Measurements from ENCODE around the gene RBM33.

Gene RBM33

DNA sequence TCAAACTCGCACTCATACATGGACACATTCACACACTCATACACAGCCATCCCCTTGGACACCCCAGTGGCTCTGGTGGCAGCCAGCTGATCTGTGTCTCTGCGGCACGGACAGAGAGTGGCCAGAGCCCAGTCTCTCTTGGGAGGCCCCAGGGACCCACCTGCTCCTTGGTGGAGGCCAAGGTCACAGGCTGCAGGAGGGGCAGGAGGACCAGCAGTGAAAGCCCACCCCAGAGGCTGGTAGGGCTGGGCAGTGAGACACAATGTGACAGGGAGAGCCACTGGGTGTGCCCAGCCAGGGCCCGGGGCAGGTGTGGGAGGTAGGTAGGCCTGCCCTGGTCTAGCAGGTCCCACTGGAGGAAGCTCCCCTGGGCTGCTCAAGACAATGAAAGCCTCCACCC is 149.3 kb downstream of the RBM33 start:
- DNase-seq (ENCODE audit: low read depth, low spot score) = no peak

DNA sequence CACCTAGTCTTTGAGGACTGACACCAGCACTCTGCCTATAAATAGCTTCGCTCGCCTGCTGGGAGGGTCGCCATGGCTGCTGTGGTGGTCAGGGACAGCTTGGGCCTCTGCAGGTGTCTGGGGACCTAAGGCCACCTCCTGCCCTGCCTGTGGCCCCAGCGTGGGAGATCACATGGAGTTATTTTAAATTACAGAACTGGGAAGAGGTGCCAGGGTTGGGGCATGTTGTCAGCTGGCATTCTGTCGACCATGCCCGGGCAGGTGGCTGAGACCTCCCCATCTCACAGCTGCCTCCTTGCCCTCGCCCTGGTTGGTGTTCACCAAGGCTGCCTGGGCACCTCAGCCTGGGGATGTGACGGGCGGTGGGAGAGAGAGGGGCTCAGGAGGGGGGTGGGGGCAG is 149.7 kb downstream of the RBM33 start:
- no peak for DNase-seq (ENCODE audit: low read depth, low spot score)

DNA sequence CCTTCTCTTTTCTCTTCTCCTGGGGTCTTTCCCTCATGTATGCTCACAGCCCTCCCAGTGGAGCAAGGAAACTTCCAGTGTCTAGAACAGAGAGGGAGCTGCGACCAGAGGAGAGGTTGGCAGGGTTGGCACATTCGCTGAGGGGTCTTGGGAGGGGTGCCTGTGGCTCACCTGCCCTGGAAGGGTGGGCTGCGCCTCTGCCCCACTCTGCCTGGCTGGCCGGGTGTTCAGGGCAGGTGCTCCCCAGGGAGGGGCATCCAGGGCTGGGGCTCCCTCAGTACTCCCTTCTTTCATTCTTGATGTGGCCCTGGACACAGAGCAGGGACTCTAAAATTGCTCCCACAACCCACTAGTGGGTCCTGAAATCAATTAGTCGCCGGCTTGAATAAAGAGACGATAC is 150.9 kb downstream of the RBM33 start:
- no peak for DNase-seq (ENCODE audit: low read depth, low spot score)

DNA sequence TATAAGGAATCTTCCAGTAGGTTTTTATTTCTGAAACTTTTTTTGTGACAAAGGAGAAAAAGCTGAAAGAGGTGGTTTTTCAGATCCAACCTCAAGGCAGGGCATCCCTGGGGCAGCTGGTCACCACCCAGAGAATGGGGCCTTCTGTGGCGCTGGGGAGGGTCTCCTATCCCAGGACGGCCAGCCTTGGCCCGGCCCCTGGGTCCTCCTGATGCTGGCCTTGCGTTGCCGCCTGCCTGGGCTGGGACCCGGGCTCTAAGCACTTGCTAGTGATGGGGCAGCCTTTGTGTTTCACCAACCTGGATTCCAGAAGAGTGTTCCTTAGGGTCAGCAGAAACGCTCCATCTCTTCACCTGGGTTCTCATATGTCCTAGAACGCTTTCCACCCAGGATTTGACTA is 151.5 kb downstream of the RBM33 start:
- DNase-seq (ENCODE audit: low read depth, low spot score) = no peak

DNA sequence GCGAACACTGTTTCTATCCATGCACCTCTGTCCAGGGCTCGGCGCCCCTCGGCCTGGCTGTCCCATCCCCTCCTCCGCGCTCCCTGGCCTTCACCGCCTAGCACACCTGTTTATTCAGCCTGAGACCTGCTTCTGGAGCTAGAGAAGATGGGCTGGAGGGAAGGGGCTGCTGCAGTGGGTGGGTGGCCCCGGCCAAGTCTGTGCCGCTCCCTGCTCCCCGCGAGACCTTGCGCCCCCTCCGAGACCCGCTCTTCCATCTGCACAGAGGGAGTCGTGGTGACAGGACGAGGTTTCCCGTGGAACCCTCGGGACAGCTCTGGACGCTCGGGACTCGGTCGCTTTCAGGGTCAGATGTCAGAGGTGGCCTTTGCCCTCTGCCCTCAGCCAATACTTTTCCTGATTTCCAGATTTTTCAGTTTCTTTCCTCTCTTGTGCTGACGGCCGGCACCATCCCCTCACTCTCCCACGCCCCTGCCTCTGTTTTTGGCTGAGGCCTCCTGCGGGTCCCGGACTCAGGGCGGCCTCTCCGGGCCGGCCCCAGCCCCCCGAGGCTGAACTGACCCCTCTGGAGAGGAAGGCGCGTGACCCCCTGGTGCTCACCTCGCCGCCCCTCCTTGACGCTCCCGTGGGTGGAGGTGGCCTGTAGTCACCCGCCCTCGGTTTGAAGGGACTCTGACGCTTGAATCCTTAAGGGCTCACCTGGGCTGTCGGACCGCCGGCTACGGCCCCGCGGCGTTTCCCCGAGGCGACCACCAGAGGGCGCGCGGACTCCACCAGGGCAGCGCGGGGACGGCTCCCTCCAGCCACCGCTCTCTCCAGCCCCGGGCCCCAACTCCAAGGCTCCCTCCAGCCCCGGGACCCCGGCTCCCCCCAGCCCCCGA is 152.2 kb downstream of the RBM33 start:
- no peak for DNase-seq (ENCODE audit: low read depth, low spot score)

DNA sequence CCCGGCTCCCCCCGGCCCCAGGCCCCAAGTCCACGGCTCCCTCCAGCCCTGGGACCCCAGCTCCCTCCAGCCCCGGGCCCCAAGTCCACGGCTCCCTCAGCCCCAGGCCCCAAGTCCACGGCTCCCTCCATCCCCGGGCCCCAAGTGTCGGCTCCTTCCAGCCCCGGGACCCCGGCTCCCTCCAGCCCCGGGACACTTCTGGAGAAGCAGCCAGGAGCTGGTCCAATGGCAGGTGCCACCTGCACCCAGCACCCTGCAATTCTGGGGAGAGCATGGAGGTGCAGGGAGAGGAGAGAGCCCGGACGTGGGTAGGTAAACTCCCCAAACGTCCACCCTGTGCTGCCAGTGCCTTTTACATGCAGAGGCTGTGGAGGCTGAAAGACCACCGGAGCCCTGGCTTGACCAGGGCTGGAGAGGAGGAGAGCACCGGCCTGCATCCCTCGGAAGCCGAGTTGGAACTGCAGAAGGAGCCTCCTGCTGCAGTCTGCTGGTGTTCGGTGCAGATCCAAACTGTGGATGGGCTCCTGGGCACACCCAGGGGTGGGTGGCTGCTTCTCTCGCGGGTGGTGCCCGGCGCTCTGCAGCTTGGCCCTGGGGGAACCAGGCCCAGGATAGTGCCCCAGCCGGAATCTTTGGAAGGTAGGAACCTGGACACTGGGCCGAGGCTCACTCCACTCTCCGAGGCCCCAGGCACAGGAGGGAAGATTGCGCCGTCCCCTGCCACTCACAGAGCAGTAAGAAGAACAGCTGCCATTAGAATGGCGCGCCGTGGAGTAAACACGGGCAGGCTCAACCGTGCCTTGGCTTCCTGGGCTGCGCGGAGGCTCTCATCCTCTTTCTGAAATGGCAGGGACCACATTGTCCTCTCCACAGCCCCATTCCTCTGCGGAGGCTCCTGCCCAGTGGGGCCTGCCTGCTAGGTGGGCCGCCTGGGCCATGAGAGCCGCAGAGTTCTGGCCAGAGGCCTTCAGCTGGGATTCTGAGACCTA is 153.1 kb downstream of the RBM33 start:
- no peak for DNase-seq (ENCODE audit: low read depth, low spot score)

DNA sequence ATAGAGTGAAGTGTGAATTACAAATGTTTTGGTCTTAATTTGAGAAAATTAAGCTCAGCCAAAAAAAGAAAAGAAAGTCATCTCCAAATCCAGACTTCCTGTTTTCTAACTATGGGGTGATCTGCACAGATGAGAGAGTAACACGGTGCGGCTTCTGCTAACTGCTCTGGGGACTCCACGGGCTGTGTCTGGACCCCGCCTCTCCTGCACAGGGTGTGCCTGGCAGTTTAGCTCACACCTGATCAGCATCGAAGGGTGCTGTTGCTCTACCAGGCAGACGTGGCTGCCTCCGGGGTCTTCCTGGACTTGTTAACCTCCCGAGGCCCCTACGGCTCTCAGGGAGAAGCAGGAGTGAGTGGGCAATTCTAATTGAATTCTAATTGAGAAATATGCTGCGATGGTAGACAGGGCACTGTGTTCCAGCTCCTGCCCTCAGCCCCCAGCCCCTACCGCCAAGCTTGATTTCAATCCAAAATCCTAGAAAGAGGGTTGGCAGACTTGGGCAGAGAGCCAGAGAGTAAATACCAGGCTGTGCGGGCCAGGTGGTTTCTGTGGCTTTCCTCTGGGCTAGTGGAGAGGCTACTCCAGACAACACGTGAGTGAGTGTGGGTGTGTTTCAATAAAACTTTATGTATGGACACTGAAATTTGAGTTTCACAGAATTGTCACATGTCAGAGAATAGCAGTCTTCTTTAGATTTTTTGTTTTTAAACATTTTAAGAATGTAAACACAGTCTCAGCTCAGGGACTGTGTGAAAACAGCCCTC is 154.4 kb downstream of the RBM33 start:
- DNase-seq (ENCODE audit: low read depth, low spot score) = no peak

DNA sequence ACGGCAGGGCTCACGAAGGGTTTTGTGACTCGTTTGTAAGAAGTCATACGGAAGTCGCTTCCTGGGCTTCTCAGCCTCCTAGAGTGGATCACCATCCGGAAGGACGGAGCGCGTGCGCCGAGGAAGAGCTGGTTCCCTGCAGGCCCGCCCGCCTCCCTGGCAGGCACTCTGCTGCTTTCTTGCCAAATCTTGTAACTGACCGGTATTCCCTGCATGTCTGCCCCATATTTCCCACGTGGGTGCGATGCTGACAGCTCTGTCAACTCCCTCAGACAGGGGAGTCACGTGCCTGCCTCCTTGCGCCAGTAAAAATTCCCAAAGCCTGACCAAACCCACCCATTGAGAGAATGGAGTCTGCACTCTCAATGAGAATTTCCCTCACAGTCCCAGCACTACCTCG is 155.1 kb downstream of the RBM33 start:
- no peak for DNase-seq (ENCODE audit: low read depth, low spot score)

DNA sequence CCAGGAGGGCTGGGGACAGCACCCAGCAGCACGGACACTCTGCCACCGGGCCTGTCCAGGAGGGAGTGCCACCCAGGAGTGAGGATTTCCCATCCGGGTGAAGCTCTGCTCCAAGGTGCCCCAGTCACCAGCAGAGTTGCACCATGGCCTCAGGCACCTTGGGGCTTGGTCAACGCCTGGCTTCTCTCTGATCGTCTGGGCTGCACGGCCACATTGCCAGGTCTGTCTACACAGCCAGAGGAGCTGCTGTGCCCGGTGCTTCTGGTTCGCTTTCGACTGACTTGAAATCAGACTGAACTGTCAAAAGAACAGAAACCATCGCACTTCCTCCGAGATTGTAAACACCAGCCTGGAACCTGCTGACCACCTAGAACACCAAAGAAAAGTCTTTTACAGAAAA is 155.8 kb downstream of the RBM33 start:
- no peak for DNase-seq (ENCODE audit: low read depth, low spot score)

DNA sequence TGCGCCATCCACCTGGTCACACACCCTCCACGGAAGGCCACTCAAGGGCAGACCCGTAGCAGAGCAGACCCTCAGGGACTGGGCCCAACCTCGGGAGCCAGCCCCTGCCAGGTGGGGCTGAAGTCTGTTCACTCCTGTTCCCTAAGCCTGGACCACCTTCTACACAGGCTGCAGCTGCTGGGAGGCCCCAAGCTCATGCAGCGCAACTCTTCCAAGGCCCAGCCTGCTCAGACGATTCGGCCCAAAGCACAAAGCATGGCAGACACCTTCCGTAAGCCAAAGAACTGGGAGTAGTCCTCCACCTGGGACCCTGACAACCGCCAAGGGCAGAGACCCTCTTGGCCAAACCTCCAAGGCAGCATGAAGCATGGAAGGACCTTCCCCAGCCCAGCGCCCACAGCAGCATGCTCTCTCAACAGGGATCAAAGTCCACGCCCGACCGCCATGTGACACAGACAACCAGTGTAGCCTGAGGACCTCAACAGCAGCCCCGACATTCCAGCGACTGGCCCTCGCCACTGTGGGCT is 156.3 kb downstream of the RBM33 start:
- no peak for DNase-seq (ENCODE audit: low read depth, low spot score)

DNA sequence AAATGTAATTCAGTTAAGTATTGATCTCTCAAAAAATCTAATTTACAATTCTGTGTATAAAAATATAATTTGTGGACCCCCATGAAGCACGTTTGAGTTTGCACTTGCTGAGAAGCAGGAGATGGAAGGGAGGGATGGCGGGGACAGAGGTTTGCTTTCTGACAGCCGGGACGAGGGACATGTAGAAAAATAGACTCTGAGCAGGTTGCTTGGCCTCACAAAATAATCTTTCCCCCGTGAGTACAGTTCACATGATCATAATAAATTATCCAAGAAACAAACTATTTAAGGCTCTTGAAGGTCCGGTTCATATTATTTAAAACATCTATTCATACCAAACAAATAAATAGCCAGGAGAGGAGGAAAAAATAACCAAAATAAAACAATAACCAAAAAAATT is 157.8 kb downstream of the RBM33 start:
- no peak for DNase-seq (ENCODE audit: low read depth, low spot score)

DNA sequence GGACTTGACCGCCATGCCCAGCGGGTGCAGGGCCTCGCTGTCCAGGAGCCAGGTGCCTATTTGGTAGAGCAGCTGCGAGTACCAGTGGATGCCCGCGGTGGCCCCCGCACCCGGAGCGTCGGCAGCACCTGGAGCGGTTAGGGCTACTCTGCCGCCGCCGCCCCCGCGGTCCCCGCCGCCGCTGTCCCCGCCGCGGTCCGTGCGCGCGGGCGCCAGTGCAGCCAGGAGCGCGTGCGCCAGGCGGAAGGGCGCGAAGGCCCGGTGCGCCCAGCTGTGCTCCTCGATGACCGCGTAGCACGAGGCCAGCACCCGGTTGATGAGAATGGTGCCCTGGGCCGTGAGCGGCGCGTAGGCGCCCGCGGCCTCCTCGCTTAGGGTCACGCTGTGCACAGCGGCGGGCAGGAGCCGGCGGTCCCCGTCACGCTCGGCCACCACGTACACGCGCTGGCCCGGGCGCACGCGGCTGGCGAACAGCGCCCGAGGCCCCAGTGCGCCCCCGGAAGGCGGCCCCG is 158.5 kb downstream of the RBM33 start:
- no peak for DNase-seq (ENCODE audit: low read depth, low spot score)

DNA sequence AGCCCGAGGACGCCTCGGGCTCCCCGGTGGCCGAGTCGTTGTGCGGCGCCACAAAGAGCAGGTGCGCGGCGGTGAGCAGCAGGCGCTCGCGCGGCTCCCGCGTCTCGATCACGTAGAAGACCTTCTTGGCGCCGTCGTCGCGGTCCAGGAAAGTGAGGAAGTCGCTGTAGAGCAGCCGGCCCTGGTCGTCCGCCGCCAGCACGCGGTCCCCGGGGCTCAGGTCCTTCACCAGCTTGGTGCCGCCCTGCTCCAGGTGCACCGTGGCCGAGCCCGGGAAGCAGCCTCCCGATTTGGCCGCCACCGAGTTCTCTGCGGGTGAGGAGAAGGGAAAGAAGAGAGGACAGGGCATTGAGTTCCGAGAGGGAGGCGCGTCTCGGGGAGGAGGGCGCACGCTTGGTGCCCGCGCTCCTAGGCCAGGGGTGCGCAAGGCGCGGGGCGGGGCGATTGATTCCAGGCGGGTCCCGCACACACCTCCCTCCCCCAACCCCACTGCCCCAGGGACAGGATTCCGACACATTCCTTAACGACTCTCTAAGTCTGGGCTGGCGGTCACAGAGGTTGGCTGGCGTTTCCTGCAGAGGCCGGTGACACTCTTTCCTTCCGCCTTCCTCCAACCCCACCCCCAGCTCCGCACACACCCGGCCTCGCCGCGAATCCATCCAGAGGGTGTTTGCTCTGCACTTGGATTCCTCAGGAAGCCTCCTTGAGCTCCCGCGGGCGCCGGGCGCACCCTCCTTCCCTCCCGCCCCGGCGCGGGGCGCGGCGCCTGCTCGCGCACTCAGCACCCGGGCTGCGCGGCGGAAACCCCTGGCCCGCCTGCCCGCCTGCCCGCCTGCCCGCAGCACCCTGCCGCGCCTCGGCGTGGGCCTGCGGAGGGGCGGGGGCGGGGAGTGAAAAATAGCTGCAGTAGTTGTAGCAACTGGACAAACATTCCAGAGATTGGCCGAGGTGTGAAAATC is 159.2 kb downstream of the RBM33 start:
- DNase-seq (ENCODE audit: low read depth, low spot score) = no peak

DNA sequence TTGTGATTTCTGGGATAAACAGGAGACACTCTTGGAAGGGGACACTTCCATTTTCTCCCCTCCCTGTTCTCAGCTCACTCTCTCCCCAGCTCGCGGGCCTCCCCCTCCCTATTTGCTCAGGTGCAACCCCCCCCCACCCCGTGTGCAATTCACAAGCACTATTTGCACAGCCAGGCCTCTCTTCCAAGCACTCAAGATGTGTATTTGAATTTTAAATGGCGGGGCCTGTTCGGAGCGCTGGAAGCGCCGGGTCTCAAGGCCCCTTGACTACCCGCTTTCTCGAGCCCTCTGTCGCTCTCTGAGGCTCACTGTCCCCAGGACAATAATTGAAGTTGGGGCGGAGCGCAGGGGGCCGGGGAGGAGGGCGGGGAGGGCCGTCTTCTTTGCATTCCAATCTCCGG is 160.0 kb downstream of the RBM33 start:
- no peak for DNase-seq (ENCODE audit: low read depth, low spot score)

DNA sequence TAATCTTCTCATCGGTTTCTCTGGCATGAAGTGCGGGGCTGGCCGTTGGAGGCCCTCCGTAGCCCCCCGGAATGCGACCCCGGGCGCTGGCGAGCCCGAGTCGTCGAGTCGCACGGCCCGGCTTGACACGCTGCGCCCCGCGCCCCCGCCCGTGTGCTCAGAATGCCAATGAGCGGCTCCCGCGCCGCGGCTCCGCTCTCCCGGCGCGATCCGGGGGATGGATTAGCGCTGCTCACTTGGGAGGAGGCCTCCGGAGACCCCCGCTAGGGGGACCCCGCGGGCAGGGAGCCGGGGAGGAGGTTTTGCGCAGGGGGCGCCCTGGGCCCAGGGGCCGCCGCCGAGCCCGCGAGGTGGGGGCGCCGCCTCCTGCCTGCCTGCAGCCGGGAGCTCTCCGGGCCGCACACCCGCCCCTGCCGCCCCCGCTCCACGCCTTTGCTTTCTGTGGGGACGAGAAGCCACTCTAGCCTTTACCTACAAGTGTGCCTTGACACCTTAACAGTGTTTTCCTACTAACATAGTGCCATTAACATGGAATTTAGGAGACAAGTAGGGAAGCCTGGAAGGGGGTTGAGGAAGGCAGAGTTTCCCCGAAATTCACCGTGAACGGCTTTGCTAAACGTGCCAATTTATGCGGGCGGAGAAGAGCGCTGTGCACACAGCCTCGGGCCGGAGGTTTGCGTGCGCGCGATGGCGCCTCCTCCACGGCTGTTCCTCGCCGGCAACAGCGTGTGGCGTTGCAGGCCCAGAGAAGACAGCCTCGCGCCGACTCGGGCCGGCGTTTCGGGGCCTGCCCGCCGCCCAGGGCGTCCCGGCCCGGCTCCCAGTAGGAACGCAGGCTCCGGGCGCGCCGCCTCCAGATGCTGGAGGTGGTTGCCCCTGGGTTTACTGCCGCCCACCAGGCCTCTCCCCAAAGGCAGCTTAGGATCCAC is 160.7 kb downstream of the RBM33 start:
- no peak for DNase-seq (ENCODE audit: low read depth, low spot score)

DNA sequence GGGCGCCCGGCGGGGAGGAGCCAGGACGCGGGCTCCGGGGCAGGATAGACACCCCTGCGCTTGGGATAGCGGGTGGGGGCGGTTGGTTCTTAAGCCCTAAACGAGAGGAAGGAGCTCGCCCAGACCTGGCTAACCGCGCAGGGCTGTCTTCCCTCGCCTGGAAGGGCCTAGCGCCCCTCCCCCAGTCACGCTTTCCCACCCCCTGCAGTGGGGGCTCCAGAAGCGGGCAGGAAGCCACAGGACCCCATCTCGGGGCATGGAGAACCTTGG is 161.3 kb downstream of the RBM33 start:
- no peak for DNase-seq (ENCODE audit: low read depth, low spot score)

DNA sequence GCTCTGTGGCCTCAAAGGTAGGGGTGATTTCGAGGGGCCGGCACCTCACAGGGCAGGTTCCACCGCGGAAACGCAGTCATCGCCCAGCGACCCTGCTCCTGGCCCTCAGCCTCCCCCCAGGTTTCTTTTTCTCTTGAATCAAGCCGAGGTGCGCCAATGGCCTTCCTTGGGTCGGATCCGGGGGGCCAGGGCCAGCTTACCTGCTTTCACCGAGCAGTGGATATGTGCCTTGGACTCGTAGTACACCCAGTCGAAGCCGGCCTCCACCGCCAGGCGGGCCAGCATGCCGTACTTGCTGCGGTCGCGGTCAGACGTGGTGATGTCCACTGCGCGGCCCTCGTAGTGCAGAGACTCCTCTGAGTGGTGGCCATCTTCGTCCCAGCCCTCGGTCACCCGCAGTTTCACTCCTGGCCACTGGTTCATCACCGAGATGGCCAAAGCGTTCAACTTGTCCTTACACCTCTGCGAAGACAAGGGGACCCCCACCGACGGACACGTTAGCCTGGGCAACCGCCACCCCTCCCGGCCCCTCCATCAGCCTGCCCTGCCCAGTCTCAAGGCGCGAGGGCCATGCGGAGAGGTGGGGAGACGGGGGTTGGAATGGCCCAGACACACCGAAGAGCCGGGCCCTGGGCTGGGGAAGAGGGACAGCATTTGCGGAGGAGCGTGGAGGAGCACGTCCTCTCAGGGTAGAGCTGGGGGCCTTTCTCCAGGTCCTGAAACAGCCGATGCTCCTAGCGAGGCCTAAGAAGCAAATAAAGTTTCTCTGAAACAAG is 161.8 kb downstream of the RBM33 start:
- no peak for DNase-seq (ENCODE audit: low read depth, low spot score)

DNA sequence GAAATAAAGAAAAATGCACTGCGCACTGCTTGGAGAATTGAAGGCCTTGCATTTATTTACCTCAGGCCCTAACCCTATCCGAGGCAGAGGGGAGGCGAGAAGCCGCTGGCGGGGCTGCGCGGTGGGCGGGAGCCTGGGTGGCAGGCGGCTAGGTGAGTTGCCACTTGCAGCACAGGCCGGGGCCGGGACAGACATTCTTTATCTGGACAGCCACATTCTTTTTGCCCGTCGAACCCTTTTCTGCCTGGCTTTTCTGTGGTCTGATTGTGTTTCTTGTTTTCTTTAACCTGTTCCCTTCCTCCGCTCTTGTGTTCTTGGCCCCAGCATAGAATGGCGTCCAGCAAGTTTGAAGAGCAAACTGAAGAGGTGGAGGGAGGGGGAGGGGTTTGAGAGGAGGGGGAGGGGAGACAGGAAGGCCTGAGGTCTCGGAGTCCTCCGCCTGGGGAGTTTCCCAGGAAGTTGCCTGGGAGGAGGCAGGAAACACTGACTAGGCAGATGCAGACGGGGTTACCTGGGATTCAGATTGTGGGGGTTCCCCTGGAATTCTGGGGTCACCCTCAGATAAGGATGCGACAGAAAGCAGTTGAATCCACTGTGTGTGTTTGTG is 162.7 kb downstream of the RBM33 start:
- DNase-seq (ENCODE audit: low read depth, low spot score) = no peak

Measured in smooth muscle cell of the brain vasculature (primary cell).